H9 (cell line): ENCODE measurements around the gene PRPF40B. TPM values are rescaled to one million over a fixed set of nuclear protein-coding genes. Genes with fewer than 3 reads are reported as not detected.
A peak's percentile ranks its signal among the peaks of the same experiment; 100 is the strongest.

ENCODE experiments used
- DNase-seq: peaks from one replicate; pipeline ENCODE4 v3.0.0-alpha.2; 2017
- H2AFZ ChIP-seq: one replicate; pipeline ENCODE4 v1.6.1; 2013; ENCODE audit warnings: mild to moderate bottlenecking, low read length, control low read depth, moderate library complexity
- H2AK5ac ChIP-seq: 2 replicates; pipeline ENCODE4 v1.6.1; 2013; ENCODE audit warnings: low read length, control low read depth, mixed read lengths; ENCODE audit not compliant: insufficient read length
- H2BK120ac ChIP-seq: one replicate; pipeline ENCODE4 v1.6.1; 2013; ENCODE audit warnings: low read depth, mild to moderate bottlenecking, low read length, control low read depth, inconsistent platforms; ENCODE audit not compliant: poor library complexity, severe bottlenecking
- H2BK12ac ChIP-seq: 2 replicates; pipeline ENCODE4 v1.6.1; 2013; ENCODE audit warnings: low read length, control low read depth, mixed read lengths, low read depth; ENCODE audit not compliant: insufficient read length
- H2BK15ac ChIP-seq: 2 replicates; pipeline ENCODE4 v1.6.1; 2013; ENCODE audit warnings: low read depth, low read length, control low read depth
- H2BK20ac ChIP-seq: one replicate; pipeline ENCODE4 v1.6.1; 2013; ENCODE audit warnings: low read depth, mild to moderate bottlenecking, low read length, control low read depth, inconsistent platforms; ENCODE audit not compliant: poor library complexity, severe bottlenecking
- H2BK5ac ChIP-seq: 2 replicates; pipeline ENCODE4 v1.6.1; 2013; ENCODE audit warnings: low read length, control low read depth, mixed read lengths; ENCODE audit not compliant: insufficient read length
- H3K14ac ChIP-seq: 2 replicates; pipeline ENCODE4 v1.6.1; 2013; ENCODE audit warnings: low read length, control low read depth; ENCODE audit not compliant: insufficient read depth
- H3K18ac ChIP-seq: 2 replicates; pipeline ENCODE4 v1.6.1; 2013; ENCODE audit warnings: low read depth, mild to moderate bottlenecking, mixed read lengths, low read length, control low read depth; ENCODE audit not compliant: insufficient read length
- H3K23ac ChIP-seq: 2 replicates; pipeline ENCODE4 v1.6.1; 2013; ENCODE audit warnings: low read length, control low read depth, mixed read lengths, low read depth; ENCODE audit not compliant: insufficient read length
- H3K23me2 ChIP-seq: 2 replicates; pipeline ENCODE4 v1.6.1; 2013; ENCODE audit warnings: low read depth, mild to moderate bottlenecking, mixed read lengths, low read length, control low read depth; ENCODE audit not compliant: insufficient read length, poor library complexity, severe bottlenecking
- H3K27ac ChIP-seq: 2 replicates; pipeline ENCODE4 v1.5.1; 2013; ENCODE audit warnings: low read length, control low read depth, mixed read lengths, low read depth; ENCODE audit not compliant: insufficient read length
- H3K27me3 ChIP-seq: 2 replicates; pipeline ENCODE4 v1.6.1; 2013; ENCODE audit warnings: low read length, control low read depth, inconsistent platforms; ENCODE audit not compliant: insufficient read depth
- H3K4ac ChIP-seq: 2 replicates; pipeline ENCODE4 v1.6.1; 2013; ENCODE audit warnings: low read depth, mild to moderate bottlenecking, control low read depth, inconsistent platforms, low read length, moderate library complexity
- H3K4me1 ChIP-seq: 2 replicates; pipeline ENCODE4 v1.6.1; 2013; ENCODE audit warnings: low read length, control low read depth, inconsistent platforms; ENCODE audit not compliant: insufficient read depth
- H3K4me2 ChIP-seq: 2 replicates; pipeline ENCODE4 v1.6.1; 2013; ENCODE audit warnings: low read length, control low read depth, mixed read lengths; ENCODE audit not compliant: insufficient read length, insufficient read depth
- H3K56ac ChIP-seq: 2 replicates; pipeline ENCODE4 v1.6.1; 2013; ENCODE audit warnings: low read depth, mild to moderate bottlenecking, mixed read lengths, low read length, control low read depth; ENCODE audit not compliant: insufficient read length
- H3K79me1 ChIP-seq: 2 replicates; pipeline ENCODE4 v1.6.1; 2013; ENCODE audit warnings: low read depth, mild to moderate bottlenecking, moderate library complexity, low read length, control low read depth, inconsistent platforms; ENCODE audit not compliant: insufficient read depth, poor library complexity, severe bottlenecking
- H3K79me2 ChIP-seq: 2 replicates; pipeline ENCODE4 v1.6.1; 2013; ENCODE audit warnings: low read length, control low read depth, inconsistent platforms; ENCODE audit not compliant: insufficient read depth
- H3K9ac ChIP-seq: 2 replicates; pipeline ENCODE4 v1.6.1; 2013; ENCODE audit warnings: low read length, control low read depth, mixed read lengths; ENCODE audit not compliant: insufficient read length; ENCODE audit errors: extremely low read depth
- H3K9me3 ChIP-seq: one replicate; pipeline ENCODE4 v1.6.1; 2013; ENCODE audit warnings: low read depth, low read length, inconsistent platforms; ENCODE audit not compliant: control insufficient read depth
- H3T11ph ChIP-seq: one replicate; pipeline ENCODE4 v1.6.1; 2013; ENCODE audit warnings: mild to moderate bottlenecking, low read length, control low read depth, inconsistent platforms
- H4K20me1 ChIP-seq: one replicate; pipeline ENCODE4 v1.6.1; 2013; ENCODE audit not compliant: control insufficient read depth, insufficient read length, insufficient read depth
- H4K5ac ChIP-seq: 2 replicates; pipeline ENCODE4 v1.6.1; 2013; ENCODE audit warnings: low read depth, mild to moderate bottlenecking, mixed read lengths, low read length, control low read depth; ENCODE audit not compliant: insufficient read length
- H4K8ac ChIP-seq: replicated peaks from 2 replicates; pipeline ENCODE4 v1.6.1; 2013; ENCODE audit warnings: low read length, control low read depth, mixed read lengths, low read depth; ENCODE audit not compliant: insufficient read length
- H4K91ac ChIP-seq: 2 replicates; pipeline ENCODE4 v1.6.1; 2013; ENCODE audit warnings: low read depth, mild to moderate bottlenecking, moderate library complexity, mixed read lengths, low read length, control low read depth; ENCODE audit not compliant: insufficient read length
- H3K27ac Mint-ChIP-seq, 3 experiments: 2 replicates in 2 of 3; 3 replicates in 1 of 3; pipeline ENCODE4 v1.8.0; 2020 to 2021; ENCODE audit warnings: mixed read lengths in 3 of 3, mild to moderate bottlenecking in 1 of 3, moderate library complexity in 1 of 3
- H3K27me3 Mint-ChIP-seq: 2 replicates; pipeline ENCODE4 v1.8.0; 2021; ENCODE audit warnings: low read depth, mild to moderate bottlenecking, moderate library complexity, mixed read lengths
- H3K36me3 Mint-ChIP-seq, 3 experiments: 2 replicates in 2 of 3; 3 replicates in 1 of 3; pipeline ENCODE4 v1.8.0; 2020 to 2021; ENCODE audit warnings: low read depth in 3 of 3, mixed read lengths in 3 of 3; ENCODE audit not compliant: insufficient read depth in 1 of 3
- H3K4me1 Mint-ChIP-seq, 2 experiments: 2 replicates each; pipeline ENCODE4 v1.8.0; 2020; ENCODE audit warnings: mixed read lengths in 2 of 2
- H3K4me3 Mint-ChIP-seq, 2 experiments: 2 replicates in 1 of 2; 3 replicates in 1 of 2; pipeline ENCODE4 v1.8.0; 2020 to 2021; ENCODE audit warnings: mild to moderate bottlenecking in 2 of 2, mixed read lengths in 2 of 2, moderate library complexity in 1 of 2
- H3K9me3 Mint-ChIP-seq, 2 experiments: 2 replicates in 1 of 2; 3 replicates in 1 of 2; pipeline ENCODE4 v1.8.0; 2020; ENCODE audit warnings: mild to moderate bottlenecking in 2 of 2, mixed read lengths in 2 of 2, moderate library complexity in 1 of 2
- WGBS: extraction: QIAGEN DNeasy Blood & Tissue Kit; methylation state at CpG from one replicate; pipeline ENCODE4 v1.1.7; 2013; ENCODE audit warnings: missing lambda C conversion rate, low lambda C conversion rate, mixed read lengths; ENCODE audit not compliant: insufficient read length; ENCODE audit errors: extremely low coverage; 5-methylcytosine and 5-hydroxymethylcytosine counted together
- total RNA-seq: library from RNA; stranded (reverse); gene quantifications from 2 replicates; pipeline ENCODE4 v1.2.1, GENCODE V29; 2021
- TF ChIP-seq, protein P1 (sequence below): fragments of 200-600 bp; sonication (generic); conservative IDR thresholded peaks from 3 replicates; pipeline ENCODE4 v1.8.0; 2021; ENCODE audit warnings: antibody characterized with exemption, mild to moderate bottlenecking

Gene PRPF40B
- total RNA-seq, 1 experiment from 2014 or later = 19.0 TPM

DNA sequence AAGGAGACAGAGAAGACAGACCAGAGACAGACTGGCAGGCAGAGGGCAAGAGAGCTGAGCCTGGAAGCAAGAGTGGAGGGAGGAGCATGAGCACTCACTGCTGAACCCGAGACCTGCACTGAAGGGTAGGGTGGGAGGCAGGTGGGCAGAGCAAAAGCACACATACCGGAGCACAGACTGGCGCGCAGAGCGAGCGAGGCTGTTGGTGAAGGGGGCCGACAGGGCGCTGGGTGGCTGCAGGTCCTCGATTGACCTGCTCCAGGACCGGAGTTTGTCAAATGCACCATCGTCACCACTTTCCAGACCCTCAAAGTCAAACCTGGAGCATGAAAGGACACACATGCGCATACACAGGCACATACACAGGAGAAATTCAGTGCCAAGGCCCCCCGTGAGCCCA is 34.9 kb downstream of the PRPF40B start:
- Histone ChIP-seq H3K9ac (no peak overlapping the region), H3K18ac (no peak overlapping the region), H4K20me1 (no peaks in the 10 kb centered on the region), H4K8ac (no peak overlapping the region), H4K91ac (no peak overlapping the region), H3K27ac (no peak overlapping the region), H3K4me2 (no peak overlapping the region), H4K5ac (no peak overlapping the region), H3K4ac (no peak overlapping the region), H2AFZ (no peak overlapping the region), H3K79me2 (no peaks in the 10 kb centered on the region), H2BK12ac (no peak overlapping the region), H3K4me1 (peaks cover 2% of the 10 kb centered on the region; the same call in 1 of the 2 replicates), H3K23me2 (no peaks in the 10 kb centered on the region), H3K23ac (no peak overlapping the region), H3T11ph (no peak overlapping the region), H2AK5ac (no peak overlapping the region), H3K79me1 (no peaks in the 10 kb centered on the region), H3K9me3 (no peaks in the 10 kb centered on the region), H2BK15ac (no peak overlapping the region), H3K56ac (no peak overlapping the region), H2BK5ac (no peak overlapping the region), H2BK120ac (no peak overlapping the region), H2BK20ac (no peak overlapping the region), H3K27me3 (no peaks in the 10 kb centered on the region), H3K14ac (no peak overlapping the region; the same call in 1 of the 2 replicates)
- Mint-ChIP-seq H3K36me3 (peaks cover 32 to 65% (median 37%) of the 10 kb centered on the region in 3 experiments), H3K27ac (peak overlapping the region in 2 of 3 experiments; percentile 59 to 95; a peak in 4 of 7 replicates), H3K4me3 (no peak overlapping the region), H3K27me3 (no peaks in the 10 kb centered on the region), H3K4me1 (peaks cover 3 to 9% of the 10 kb centered on the region in 2 experiments), H3K9me3 (no peaks in the 10 kb centered on the region)
- no peak for DNase-seq
- WGBS = no CpG with 5 or more reads among the region's 13 CpGs
- TF ChIP-seq, protein P1, sequence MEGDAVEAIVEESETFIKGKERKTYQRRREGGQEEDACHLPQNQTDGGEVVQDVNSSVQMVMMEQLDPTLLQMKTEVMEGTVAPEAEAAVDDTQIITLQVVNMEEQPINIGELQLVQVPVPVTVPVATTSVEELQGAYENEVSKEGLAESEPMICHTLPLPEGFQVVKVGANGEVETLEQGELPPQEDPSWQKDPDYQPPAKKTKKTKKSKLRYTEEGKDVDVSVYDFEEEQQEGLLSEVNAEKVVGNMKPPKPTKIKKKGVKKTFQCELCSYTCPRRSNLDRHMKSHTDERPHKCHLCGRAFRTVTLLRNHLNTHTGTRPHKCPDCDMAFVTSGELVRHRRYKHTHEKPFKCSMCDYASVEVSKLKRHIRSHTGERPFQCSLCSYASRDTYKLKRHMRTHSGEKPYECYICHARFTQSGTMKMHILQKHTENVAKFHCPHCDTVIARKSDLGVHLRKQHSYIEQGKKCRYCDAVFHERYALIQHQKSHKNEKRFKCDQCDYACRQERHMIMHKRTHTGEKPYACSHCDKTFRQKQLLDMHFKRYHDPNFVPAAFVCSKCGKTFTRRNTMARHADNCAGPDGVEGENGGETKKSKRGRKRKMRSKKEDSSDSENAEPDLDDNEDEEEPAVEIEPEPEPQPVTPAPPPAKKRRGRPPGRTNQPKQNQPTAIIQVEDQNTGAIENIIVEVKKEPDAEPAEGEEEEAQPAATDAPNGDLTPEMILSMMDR = no peak
